NCI-H748 (cell line): ENCODE results near the gene ADD1.

Source experiments
- DNase-seq: peaks from one replicate; lab custom pipeline; 2025; ENCODE audit not compliant: unreplicated experiment; lab: John Stamatoyannopoulos, UW

Gene ADD1, protein sequence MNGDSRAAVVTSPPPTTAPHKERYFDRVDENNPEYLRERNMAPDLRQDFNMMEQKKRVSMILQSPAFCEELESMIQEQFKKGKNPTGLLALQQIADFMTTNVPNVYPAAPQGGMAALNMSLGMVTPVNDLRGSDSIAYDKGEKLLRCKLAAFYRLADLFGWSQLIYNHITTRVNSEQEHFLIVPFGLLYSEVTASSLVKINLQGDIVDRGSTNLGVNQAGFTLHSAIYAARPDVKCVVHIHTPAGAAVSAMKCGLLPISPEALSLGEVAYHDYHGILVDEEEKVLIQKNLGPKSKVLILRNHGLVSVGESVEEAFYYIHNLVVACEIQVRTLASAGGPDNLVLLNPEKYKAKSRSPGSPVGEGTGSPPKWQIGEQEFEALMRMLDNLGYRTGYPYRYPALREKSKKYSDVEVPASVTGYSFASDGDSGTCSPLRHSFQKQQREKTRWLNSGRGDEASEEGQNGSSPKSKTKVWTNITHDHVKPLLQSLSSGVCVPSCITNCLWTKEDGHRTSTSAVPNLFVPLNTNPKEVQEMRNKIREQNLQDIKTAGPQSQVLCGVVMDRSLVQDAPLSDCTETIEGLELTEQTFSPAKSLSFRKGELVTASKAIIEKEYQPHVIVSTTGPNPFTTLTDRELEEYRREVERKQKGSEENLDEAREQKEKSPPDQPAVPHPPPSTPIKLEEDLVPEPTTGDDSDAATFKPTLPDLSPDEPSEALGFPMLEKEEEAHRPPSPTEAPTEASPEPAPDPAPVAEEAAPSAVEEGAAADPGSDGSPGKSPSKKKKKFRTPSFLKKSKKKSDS

GRCh38 chr4:2843263-2843940 lies at the start of gene ADD1:
Gene ADD1 (plus strand): TSS chr4:2843844. CDS start chr4:2875916, 32,072 bp downstream.
- peak; percentile 68 for DNase-seq

DNA sequence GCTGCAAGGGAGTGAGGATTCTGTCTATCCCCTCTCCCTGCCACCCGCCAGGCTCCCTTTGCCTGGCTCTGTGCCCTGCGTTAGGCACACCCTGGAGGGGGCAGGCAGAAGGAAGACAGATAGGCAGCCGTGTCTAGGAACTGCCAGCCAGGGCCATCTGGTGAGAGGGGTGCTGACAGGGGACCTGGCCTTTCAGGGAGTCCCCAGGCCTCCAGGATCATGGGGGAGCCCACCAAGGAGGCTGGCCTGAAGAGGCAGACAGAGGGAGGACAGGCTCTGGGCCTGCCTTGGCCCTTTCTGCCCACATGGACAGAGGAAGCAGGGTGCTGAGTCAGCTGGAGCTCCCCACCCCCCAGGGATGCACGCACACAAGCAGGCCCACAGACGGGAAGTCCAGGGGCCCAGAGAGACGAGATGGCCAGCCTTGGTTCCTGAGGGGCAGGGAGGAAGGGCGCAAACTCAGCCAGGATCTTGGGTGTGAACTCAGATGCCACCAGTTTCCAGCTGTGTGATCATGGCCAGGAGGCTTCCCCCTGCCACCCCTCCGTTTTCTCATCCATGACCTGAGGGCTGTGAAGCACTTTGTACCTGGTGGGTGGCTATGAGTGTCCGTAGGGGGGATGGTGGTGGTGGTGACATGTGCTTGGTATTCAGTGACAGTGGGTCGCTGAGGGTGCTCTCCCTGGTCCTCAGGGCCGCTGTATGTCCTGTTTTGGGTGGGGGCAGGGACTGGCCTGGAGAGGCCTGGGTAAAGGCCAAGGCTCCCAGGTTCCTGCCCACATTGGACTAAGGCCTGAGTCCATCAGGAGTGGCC lies 49.0 kb upstream of the ADD1 start:
- DNase-seq, result no peak

- no peak for DNase-seq
These were observed 48.2 kb upstream of the ADD1 start for GRCh38 chr4:2795300-2795892.

GRCh38 chr4:2795893-2796848 lies 47.5 kb upstream of the ADD1 start:
- DNase-seq, result no peak

DNA sequence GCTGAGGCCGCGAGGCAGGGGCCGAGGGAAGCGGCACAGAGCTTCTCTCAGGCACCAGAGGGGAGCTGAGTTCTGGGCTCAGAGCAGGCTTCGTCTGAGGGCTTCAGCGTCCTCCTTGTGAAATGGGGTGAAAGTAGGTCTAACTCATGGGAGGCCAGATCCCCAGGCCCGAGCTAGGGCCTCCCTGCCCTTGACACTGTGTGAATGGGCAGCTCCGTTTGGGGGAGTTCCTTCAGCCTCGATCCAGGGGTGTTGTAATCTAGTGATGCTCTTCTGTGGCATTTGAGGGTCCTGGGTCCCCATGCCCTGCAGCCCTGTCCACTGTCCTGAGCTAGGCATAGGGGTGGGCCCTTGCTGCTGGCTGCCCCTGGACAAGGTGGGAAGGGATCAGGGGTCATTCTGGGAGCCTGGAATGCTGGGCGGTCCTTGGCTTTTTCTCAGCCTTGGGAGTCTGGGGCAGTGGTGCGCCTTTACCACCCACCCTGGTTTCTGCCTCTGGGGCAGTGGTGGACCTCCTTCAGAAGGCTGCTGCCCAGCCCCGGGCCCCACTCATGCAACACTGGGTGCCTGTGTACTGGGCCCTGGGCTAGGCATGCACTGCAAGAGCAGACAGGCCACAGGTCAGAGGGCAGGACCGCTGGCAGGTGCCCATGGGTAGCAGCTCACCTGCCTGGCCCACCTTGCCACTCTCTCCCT lies 46.6 kb upstream of the ADD1 start:
- DNase-seq, result no peak

- DNase-seq, result no peak
These were observed 45.9 kb upstream of the ADD1 start for GRCh38 chr4:2797545-2798305.

DNA sequence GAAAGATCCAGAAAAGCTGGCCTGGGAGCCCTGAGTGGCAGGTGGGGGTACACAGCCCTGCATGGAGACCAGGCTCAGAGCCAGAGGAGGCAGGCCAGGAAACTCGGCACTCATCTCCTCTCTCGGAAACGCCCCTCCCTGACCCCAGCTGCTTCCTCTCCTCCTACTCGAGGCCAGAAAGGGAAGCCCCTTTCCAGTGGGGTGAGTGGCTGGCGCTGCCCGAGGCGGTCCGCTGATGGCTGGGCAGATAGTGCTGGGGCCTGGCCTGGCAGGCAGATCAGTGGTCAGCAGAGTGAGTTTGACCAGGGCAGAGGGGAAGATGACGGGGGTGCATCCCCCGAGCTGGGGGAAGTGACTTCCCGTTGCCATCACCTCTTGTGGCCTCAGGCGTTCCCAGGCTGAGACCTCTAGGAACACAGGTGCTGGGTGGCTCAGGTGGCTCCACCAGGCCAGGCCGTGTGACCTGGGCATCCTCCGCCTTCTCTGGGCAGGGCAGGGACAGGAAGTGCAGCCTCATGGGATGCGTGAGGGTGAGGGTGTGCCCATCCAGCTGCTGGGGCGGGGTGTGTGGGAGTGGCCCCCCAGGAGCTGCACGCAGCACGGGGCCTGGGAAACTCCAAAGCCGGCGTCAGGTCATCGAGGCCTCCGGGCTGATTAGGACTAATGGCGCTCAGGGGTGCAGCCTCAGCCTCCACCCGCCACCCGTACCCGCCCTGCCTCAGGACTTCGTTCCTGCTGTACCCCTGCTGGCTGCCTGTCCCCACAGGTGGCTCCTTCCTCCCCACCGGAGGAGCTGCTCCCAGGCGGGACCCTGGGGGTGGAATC lies 45.0 kb upstream of the ADD1 start:
- DNase-seq, result no peak

DNA sequence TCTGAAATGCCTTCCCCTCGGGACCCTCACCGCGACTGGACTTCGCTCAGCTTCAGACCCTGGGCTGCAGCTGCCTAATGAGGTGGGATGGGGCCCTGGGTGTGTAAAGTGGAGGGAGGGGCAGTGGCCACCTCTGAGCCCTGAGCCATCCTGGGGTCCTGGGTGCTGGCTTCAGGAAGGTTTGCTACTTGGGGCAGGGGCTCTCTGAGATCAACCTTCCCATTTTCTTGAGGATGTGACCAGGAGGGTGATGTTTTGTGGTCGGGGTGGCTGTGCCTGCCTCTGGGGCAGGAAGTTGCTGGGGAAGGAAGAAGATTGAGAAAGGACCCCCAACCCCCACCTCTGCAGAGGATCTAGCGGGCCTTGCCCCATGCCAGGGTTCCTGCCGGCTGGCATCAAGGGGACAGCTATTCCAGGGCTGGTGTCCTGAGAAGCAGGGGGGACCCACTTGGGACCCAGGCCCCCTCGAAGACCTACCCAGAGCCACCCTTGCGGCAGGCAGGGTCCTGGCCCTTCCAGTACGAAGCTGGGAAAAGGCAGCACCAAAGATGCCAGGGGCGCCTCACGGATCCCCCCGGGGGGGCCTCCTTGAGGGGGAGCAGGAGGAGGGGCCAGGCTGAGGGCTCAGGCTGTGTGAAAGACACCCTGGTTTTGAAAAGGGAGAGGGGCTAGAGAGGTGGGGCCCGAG lies 44.3 kb upstream of the ADD1 start:
- no peak for DNase-seq

GRCh38 chr4:2799971-2800690 lies 43.5 kb upstream of the ADD1 start:
- no peak for DNase-seq

DNA sequence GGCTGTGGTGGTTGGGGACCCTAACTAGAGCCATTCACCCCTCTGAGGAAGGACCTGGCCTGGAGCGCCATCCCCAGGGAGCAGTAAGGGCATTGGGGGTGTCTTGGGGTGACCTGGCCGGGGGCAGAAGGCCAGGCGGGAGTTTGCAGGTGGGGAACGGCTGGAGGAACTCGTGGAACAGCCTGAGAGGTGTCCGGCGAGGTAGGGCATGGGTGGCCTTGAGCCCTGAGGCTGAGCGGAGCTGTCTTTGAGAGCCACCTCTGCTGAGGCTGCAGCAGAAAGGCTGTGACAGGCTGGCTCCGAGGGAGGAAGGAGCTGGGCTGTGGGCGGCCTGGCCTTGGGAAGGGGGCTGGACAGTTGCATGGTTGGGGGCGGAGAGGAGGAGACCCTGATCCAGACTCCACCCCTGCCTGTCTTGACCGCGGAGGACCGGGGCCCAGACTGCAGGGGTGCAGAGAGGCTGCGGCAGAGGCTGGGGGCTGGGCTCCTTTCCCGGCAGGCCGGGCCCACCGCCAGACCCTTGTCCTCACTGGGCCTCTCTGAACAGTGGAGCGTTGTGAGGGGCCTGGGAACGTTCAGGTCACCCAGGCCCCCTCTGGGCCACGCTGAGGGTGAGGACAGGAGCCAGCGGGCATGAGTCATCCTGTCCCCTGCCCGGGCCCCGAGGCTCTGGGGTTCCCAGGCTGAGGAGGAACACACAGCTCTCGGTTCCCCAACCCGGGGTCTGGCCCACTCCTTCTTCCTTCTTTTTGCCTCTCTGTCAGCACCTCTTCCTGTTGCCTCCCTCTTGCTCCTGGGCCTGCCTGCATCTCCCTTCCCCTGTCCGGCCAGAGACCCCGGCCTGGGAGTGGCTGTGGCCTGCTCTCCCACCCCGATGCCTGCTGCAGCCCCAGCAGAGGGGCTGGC lies 42.7 kb upstream of the ADD1 start:
- no peak for DNase-seq

GRCh38 chr4:2802618-2803531 lies 40.8 kb upstream of the ADD1 start:
- no peak for DNase-seq

DNA sequence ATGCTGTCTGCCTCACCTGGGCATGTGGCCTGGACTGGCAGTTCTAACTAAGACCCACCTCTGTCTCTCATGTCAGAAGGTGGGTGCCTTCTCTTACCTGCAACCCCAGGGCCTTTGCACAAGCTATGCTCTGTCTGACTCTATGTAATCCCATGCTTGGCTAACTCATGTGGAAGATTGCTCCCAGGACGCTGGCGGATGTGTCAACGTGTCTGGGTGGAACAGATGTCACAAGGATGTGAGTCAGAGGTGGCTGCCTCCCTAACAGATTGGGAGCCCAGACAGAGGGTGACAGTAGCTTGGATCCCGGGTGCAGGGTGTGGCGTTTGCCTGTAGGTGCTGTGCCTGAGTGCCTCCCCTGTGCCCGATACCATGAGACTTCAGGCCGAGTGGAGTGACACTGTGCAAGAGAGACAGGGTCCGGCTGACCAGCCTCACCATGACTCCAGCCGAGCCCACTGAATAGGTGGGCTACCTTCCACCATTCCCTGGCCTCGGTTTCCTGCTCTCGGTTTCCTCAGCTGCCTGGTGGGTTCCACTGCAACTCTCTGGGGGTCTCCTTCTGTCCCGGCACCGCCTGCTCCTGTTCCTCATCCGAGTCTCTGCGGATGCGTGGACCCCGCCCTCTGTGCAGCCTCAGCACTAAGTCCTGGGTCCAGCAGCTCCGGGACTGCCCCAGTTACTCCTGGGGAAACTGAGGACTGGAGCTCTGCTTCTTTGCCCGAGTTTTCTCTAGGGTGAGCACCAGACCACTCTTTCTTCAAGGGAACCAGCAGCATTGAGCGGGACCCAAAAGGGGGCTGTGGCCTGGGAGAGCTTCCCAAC lies 39.8 kb upstream of the ADD1 start:
- no peak for DNase-seq

- no peak for DNase-seq
These were observed 39.1 kb upstream of the ADD1 start for GRCh38 chr4:2804449-2804972.
